ENCODE data around the gene ANKMY1.

DNA sequence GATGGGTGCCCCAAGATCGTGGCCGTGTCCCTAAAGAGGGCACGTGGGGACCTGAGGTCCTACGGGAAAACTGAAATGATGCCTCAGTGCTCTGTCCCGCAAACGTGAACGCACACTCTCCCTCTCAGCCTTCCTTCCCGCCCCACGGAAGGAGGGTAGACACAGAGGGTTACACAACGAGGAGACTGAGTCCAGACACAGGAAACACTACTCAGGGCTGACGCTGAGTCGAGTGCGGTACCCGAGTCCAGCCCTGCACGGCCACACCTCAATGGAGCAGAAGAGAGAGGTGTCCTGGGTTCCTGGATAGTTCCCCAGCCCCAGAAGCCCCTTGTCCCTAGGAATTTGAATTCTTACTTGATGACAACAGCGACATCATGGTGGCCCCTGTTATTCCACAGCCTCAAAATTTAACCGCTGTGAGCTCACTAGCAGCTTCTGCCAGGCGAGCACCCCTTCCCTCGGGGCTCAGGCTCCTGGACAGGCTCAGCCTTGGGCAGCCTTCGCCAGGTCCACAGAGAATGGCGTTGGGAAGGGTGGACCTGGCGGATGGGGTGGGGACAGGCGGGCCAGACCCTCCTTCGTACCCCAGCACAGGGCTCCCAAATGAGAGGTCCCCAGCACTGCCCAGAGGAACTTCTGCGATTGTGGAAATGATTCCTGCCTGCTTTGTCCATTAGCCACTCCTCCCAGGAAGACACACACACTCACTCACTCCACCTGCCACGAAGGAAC lies 9.5 kb upstream of the ANKMY1 start:
- TF ChIP-seq, protein P1, sequence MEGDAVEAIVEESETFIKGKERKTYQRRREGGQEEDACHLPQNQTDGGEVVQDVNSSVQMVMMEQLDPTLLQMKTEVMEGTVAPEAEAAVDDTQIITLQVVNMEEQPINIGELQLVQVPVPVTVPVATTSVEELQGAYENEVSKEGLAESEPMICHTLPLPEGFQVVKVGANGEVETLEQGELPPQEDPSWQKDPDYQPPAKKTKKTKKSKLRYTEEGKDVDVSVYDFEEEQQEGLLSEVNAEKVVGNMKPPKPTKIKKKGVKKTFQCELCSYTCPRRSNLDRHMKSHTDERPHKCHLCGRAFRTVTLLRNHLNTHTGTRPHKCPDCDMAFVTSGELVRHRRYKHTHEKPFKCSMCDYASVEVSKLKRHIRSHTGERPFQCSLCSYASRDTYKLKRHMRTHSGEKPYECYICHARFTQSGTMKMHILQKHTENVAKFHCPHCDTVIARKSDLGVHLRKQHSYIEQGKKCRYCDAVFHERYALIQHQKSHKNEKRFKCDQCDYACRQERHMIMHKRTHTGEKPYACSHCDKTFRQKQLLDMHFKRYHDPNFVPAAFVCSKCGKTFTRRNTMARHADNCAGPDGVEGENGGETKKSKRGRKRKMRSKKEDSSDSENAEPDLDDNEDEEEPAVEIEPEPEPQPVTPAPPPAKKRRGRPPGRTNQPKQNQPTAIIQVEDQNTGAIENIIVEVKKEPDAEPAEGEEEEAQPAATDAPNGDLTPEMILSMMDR (IDR thresholded peaks at IDR 0.05), result no peak
- TF ChIP-seq POLR2A (IDR thresholded peaks at IDR 0.05; ENCODE audit: low read depth), result no peak
- TF ChIP-seq EP300 (IDR thresholded peaks at IDR 0.05), result no peak
